HG02623 (cell line): ENCODE results near the gene PFKL.

Experiments used
- ATAC-seq: cut with Tn5 transposase; IDR thresholded peaks from one replicate; pipeline ENCODE4 v1.9.1; 2021; ENCODE audit warnings: moderate library complexity; ENCODE audit not compliant: unreplicated experiment

Gene PFKL

DNA sequence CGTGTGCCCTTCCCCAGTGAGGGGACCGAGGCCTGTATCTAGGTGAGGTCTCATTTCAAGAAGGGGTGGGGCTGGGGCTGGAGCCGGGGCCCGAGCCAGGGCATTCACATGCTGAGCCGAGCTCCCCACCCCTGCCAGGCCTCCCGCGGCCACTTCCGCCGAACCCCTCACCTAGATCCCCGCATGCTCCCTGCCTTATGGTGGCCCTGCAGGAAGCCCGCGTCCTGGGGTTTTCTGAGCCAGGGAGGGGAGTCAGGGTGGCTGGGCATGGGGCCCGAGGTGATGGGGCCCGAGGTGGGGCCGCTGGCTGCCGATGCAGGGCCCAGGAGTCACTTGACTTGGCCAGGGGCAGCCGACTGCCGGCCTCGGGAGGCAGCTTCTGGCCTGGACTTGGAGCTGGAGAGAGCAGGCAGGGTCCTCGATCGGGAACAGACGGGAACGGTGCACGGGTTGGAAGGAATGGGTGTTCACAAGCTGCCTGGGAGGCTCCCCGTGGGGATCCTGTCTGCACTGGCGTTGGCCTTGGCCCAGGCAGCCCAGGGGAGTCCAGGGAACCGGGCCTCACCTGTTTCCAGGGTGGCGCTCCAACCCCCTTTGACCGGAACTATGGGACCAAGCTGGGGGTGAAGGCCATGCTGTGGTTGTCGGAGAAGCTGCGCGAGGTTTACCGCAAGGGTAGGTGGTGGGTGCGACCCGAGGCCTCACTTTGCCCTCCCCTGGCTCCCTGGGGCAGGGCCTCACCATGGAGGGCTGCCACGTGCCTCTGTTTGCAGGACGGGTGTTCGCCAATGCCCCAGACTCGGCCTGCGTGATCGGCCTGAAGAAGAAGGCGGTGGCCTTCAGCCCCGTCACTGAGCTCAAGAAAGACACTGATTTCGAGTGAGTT is 25.8 kb downstream of the PFKL start:
- ATAC-seq: no peak

DNA sequence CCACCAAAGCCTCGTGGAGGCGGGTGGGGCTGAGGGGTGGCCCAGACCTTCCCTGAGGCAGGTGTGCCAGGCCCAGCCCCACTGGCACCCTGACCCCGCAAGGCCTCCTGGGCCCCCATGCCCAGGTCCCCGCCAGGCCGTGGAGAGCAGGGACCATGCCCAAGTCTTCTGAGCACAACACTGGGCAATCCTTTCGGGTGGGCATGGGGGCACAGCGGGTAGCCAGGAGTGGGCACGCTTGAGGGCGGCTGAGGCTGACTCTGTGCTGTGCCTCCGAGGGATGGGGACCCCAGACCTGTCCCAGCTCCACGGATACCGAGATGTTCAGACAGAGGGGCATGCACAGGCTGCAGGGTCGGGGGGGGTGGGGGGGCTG is 26.4 kb downstream of the PFKL start:
- ATAC-seq: no peak

DNA sequence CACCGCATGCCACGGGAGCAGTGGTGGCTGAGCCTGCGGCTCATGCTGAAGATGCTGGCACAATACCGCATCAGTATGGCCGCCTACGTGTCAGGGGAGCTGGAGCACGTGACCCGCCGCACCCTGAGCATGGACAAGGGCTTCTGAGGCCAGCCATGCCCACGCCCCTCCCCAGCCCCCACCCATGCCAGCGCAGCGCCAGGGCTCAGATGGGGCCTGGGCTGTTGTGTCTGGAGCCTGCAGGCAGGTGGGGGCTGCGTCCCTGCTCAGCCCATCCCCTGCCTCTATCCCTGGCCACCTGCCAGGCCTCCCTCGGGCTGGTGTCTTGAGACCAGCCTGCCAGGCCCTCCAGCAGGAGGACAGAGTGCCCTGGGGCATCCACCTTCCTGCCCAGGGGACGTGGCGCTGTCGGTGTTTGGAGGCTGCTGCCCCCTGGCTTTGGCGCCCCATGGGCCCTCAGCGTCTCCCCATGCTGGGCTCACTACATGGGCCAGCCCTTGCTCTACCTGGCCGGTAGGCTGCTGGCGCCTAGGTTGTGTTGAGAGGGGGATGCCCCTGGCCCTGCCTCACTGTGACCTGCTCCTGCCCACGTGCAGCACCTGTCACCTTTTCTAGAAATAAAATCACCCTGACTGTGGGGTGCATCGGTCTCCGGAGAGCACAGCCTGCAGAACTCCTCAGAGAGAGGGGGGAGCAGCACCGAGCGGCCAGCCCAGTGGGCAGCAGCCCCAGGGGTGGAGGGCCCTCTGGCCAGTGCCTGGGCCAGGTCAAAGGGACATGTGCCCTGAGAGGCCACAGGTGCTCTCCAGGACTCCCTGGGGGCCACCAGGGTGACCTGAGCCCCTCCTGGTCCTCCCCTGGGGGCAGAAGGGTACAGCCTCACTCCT is 27.1 kb downstream of the PFKL start:
- ATAC-seq: no peak

DNA sequence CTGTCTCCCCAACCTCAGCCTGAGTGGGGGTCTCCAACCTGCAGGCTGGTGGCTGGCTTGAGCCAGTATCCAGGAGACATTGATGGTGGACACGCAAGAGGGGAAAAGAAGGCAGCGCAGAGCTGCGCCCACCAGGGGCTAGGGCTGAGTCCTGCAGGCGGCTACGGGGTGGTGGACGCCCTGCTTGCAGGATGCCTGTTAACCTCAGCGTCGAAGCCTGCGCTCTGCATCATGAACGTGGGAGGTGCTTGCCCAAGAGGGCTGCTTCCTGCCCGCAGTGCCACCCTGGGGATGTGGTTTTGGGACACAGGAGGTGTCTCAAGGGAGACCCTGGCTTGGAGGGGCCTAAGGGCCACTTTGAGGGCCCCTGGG is 27.7 kb downstream of the PFKL start:
- ATAC-seq: no peak

DNA sequence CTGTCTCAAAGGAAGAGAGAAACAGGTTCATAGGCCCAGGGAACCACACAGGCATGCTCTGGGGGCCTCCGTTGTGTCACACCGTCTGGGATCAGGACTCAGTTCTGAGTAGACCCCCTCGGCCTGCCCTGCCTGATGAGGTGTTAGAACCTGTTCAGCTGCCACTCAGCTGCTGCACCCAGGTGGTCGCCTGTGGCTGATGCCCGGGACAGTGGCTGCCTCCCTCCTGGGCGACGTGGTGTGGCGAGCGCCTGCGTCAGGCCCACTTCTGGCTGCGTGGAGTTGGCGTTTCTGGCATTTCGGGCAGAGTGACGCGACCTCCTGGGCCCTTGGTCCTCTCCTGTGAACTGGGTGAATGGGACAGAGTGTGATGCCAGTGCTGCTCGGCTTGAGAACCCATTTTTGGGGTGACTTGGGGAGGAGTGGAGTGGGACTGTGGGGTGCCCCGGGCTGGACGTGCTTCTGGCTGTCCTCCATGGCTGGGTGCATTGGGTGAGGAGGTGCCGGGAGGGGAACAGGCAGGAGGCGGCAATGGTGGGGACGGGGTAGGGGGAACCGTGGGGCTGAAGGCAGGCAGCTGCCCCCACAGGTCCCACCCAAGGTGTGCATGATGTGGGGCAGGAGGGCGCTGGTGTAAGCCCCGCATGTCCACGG is 28.5 kb downstream of the PFKL start:
- ATAC-seq: no peak

DNA sequence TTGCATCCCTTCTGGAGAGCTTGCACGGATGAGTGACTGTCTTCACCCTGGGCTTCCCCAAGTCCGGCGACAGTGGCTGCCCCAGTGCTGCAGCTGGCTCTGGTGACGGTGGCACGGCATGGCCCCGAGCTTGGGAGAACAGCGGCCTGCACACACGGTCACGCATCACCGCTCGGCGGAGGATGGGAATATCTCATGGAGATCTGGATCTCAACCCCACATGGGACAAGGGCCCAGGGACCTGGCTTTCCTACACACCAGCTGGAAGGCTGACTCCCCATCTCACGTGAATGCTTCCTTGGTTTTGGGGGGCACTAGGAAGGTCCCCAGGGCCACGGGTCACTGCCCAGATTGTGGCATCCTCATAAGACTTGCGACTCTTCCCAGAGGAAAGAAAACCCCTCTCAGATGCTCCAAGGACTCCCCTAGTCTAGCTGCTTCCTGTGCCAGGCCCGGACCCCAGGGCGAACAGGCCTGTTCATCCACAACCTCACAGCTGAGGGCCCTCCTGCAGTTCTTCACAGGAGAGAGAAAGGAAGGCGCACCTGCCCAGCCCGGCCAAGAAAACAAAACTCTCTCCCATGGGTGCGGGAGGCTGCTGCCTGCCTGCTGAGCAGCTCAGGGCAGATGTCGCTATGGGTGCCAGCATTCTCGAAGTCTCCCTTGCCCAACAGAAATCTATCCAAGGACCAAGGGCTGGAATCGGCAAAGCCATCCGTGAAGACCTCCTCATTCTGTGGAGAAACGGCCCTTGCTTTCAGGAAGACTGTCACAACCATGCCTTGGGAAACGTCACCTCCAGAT is 29.4 kb downstream of the PFKL start:
- no peak for ATAC-seq

DNA sequence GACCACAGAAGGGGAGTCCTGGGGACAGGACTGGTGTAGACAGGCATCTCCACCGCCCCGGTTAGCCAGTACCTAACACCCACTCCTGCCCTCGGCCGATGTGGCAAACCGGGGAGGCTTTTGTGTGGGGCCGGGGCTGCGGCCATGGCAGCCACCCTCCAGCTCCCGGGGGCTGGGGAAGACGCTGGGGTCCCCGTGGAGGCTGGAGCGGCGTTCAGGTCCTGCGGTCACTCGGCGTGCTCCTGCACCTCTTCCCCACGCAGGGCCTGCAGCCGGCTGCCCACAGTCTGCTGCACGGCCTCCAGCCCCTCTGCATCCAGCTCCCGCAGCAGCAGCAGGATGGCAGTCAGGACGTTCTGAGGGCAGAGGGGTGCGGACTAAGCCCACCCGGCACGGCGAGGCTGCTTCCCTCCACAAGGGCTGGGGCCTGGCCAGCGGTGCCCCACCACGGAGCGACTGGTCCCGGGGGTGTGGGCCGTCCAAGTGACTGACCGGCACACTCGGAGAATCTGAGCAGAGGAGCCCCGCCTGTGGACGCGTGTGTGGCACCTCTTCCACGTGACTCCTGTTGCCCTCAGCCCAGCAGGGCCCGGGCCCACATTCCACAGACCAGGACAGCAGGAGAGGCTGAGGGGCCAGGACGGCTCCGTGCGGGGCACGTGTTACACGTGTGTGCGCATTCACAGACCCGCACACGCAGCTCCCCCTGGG is 30.3 kb downstream of the PFKL start:
- no peak for ATAC-seq

DNA sequence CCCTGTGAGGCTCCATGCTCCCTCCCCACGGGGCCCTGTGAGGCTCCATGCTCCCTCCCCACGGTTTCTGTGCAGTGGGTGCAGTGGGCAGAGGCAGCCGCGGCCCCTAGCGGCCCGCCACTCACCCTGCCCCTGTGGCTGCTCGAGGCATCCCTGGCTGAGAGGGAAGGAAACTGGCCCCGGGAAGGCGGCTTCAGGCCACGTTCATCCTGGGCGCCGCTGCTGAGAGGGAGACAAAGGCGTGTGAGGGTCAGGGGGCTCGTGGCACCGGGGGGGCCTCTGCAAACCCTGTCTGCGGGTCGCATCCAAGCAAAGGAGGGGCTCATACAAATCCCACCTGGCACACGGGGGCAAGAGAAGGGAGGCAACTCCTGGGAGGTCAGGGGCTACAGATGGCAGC is 30.8 kb downstream of the PFKL start:
- no peak for ATAC-seq

DNA sequence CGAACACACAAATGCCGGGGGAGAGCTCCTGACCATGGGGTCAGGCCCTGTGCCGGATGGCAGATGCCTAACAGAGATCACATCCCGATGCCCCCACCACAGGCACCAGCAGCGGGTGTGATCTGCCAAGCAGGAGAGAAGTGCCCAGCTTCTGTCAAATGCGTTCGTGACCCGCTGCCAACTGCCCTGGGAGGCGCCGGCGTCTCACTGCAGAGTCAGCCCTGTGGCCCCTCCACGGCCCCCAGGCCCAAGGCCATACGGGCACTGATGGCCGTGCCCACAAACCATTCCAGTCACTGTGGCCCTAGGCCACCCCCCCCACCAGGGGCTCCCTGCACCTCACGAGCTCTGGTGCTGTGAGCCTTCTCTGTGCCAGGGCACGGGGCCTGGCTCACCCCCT is 31.4 kb downstream of the PFKL start:
- ATAC-seq: no peak

DNA sequence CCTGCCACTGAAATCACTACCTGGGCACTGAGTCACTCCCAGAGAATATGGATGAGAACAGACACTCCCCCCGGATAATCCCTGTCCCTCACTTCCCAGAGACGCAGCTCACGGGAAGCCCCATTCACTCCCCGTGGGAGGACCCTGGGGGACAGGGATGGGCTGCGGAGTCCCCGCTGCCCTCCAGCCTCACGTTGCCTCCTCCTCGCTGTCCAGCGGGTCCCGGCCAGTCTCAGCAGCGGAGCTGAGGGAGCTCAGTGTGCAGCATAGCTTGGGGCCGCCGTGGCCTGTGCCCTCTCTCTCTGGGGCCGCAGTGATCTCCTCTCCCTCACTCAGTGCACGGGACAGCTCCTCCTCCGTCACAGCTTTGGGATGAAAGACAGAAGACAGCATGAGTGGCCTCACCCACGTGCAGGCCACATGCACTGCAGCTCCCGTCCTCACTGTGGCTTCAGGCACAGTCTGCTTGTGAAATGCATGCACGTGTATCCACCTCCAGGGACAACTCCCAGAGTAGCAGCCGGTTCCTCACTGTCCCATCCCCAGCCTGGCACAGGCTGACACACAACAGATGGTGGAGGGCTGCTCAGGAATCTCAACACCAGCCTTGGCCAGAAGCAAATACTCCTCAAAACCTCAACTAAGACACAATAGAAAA is 31.9 kb downstream of the PFKL start:
- ATAC-seq: no peak

DNA sequence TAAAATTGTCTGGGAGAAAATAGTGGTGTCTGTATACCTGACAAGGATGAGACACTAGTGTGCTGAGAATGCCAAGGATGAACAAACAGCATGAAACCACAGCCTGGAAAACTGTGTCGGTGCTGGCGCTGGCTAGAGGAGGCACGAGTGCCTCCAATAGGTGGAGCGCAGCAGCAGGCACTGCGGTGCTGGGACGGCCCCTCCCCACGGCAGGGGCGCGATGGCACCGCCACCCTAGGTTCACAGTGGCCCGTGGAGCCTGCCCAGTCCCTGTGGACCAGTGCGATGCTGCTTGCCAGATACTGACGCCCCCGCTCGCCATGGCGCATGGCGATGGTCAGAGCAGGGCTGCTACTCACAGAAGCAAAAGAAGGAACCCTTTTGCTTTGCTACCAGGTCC is 32.5 kb downstream of the PFKL start:
- no peak for ATAC-seq

DNA sequence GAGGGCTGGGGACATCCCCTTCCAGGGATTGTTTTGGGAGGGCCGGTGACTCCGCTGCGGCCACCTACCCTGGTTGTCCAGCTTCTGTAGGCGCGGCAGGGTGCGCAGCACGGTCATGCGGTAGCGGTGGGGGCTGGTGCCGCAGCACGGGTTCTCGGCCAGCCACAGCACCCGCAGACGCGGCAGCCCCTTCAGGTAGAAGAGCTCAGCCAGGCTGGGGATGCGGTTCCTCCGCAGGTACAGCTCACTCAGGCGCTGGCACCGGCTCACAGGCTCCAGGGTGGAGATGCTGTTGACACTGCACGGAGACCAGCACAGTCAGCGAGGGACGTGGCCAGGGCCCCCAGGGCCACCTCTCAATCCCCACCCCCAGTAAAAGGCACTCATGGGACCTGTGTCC is 33.1 kb downstream of the PFKL start:
- ATAC-seq: no peak

DNA sequence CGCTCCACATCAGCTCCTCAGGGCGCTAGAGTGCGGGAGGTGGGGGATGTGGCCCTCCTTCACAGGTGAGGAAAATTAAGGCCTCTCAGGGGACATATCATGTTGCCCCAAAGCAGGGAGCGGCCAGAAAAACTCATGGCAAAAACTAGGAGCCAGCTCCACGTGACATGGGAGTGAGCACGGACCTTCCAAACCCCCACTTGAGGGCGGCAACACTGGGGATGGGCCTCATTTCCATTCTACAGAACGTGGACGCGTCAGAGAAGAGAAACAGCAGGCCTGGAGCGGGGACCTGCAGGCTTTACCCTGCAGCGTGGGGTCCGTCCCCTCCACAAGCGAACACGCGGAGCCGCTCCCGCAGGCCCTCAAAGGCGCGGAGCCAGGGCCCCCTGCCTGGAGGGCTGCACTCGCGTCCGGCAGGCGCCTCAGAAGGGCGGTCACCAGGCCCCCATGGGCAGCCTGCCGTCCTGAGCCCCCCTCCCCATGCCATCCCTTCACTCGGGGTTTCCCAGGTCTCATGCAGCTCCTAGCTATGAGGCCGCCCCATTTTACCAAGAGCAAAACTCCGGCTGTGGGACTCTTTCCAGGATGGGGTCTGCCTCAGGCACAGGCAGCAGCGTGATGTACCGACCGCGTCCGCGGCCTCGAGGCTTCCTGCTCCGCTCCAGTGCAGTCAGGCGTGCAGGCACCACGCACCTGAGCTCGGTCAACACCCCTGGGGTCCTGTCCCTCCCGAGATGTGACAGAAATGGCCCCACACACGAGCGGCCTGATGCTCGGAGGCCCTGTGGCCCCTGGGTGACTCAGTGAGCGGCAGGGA is 33.9 kb downstream of the PFKL start:
- ATAC-seq: no peak

DNA sequence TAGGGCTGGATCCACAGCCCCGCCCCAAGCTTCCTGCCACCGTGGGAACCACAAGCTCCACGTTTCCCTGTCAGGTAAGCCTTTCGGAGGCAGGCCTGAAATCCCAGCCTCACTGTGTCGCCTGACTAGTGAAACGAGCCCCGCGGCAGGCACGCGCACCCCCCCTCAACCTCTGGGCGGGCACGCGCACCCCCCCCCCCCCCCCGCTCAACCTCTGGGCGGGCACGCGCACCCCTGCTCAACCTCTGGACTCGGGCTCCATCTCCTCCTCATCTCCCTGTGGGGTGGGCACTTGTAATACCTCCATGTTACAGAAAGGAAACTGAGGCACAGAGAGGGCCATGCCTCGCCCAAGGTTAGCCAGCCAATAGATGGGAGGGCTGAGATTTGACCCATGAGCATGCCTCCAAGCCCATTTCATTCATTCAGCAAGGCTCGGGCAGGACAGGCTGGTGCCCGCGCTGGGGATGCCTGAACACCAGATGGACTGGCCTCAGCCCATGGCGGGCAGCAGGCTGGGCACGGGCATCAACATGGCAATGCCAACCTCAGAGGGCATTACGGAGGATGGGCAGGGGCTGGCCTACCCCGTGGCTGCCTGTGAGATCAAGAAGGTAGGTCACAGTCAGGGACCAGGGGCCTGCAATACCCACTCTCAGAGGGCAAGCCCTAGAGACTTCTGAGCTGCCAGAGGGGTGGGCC is 34.6 kb downstream of the PFKL start:
- no peak for ATAC-seq

DNA sequence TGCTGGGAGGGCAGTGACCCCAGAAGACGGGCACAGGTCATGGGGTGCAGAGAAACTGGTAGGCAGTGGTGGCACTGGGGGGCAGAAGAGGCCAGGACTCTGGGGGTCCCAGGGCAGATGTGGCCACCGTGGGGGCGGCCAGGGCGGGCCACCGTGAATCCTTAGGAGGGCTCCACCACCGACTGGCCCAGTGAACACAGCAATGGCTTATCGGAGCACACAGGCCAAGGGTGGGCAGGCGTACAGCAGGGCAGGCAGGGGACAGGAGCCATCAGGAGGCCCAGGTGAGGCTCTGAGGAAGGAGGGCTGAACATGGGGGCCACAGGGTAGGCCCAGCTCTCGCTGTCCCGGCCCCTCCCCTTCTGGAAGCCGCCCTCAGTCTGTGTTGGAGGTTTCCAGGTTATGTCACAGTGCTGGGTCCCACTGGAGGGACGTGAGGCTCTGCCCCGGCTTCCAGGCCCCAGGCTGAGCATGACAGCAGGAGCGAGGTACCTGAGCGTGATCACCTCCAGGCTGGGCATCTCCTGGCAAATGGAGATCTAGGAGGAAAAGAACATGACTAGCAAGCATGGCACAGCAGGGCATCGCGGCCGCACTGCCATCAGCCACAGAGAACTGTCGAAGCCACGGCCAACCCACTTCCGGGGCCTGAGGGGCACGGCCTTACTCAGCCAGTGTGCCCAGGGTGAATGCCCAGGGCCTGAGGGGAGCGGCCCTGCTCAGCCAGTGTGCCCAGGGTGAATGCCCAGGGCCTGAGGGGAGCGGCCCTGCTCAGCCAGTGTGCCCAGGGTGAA is 35.6 kb downstream of the PFKL start:
- ATAC-seq: no peak

DNA sequence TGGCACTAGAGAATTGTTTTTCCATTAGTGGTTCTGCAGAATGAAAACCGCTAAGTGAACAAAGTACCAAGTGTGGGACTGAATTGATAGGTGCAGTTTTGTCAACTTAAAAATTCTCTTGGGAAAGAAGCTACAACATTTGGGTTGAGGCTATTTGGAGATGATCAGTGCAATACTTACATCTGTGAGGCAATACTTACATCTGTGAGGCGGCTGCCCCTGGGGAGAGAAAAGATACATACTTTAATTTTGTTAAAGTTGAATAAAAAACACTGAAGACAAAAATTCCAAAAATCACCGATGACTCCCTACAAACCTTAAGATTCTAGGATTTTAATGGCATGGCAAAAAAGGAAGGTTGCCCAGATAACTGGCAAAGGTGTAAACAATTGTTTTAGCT is 37.6 kb downstream of the PFKL start:
- no peak for ATAC-seq
